K562 (cell line): Measurements from ENCODE around the gene DZIP3. TPM values are rescaled to one million over a fixed set of nuclear protein-coding genes. Genes with fewer than 3 reads are reported as not detected.

Experiments
- ATAC-seq: fragments of 200-7000 bp; cut with Tn5 transposase; 3 replicates; pipeline ENCODE4 v1.9.1; 2020; ENCODE audit warnings: moderate library complexity
- BruUV-seq: library from RNA; stranded (reverse); fragments of 400-500 nt; replicated peaks from 2 replicates; lab custom pipeline; 2021; lab: Mats Ljungman, UMichigan
- CTCF ChIA-PET: fragments of 300-600 bp; formaldehyde crosslinking; extraction: SDS; loops from one replicate; lab custom pipeline; 2021; ENCODE audit warnings: low intra/inter-chr PET ratio; lab: Yijun Ruan, JAX
- POLR2A ChIA-PET: fragments of 300-600, 350-650 bp; sonication (Branson Sonifier 250); formaldehyde crosslinking; extraction: SDS; loops from one replicate; lab custom pipeline; 2021; ENCODE audit warnings: antibody characterized with exemption, inconsistent platforms; lab: Yijun Ruan, JAX
- DNase-seq, 4 experiments: peaks; one replicate each; pipeline versions ENCODE4 v3.0.0 to v3.0.0-alpha.2; 2011 to 2018; ENCODE audit warnings: low spot score in 3 of 4, mixed read lengths in 3 of 4; ENCODE audit errors: extremely low read depth in 1 of 4
- FAIRE-seq: peaks from 2 replicates; lab custom pipeline; 2011; peaks lifted over from hg19 to GRCh38; lab: Jason Lieb, UNC
- H2AFZ ChIP-seq: 2 replicates; pipeline ENCODE4 v1.6.0; 2011; ENCODE audit warnings: low read depth, low read length, control low read depth, inconsistent platforms
- H3K27ac ChIP-seq: fragments of 200-600 bp; 3 replicates; pipeline ENCODE4 v1.8.0; 2011; ENCODE audit warnings: low read depth, mild to moderate bottlenecking, control low read depth, inconsistent platforms, low read length, moderate library complexity, mixed read lengths; ENCODE audit errors: extremely low read depth
- H3K27me3 ChIP-seq, 2 experiments: fragments of 300-600 bp in 1 of 2; 2 replicates in 1 of 2; 3 replicates in 1 of 2; pipeline versions ENCODE4 v1.6.0 to v1.8.0; 2011; ENCODE audit warnings: inconsistent platforms in 2 of 2, low read length in 2 of 2, mild to moderate bottlenecking in 1 of 2, mixed read lengths in 1 of 2, moderate library complexity in 1 of 2; ENCODE audit not compliant: control insufficient read depth in 2 of 2, insufficient read depth in 2 of 2
- H3K36me3 ChIP-seq: fragments of 300-600 bp; 3 replicates; pipeline ENCODE4 v1.8.0; 2011; ENCODE audit warnings: mild to moderate bottlenecking, low read length, inconsistent platforms; ENCODE audit not compliant: control insufficient read depth, insufficient read depth
- H3K4me1 ChIP-seq, 2 experiments: fragments of 200-600 bp in 1 of 2; replicated peaks in 1 of 2; 2 replicates in 1 of 2; 3 replicates in 1 of 2; pipeline versions ENCODE4 v1.5.1 to v1.8.0; 2011; ENCODE audit warnings: inconsistent platforms in 2 of 2, low read length in 2 of 2, mild to moderate bottlenecking in 1 of 2, mixed read lengths in 1 of 2, moderate library complexity in 1 of 2; ENCODE audit not compliant: control insufficient read depth in 2 of 2, insufficient read depth in 2 of 2
- H3K4me2 ChIP-seq: 2 replicates; pipeline ENCODE4 v1.6.1; 2011; ENCODE audit warnings: low read length, control low read depth, inconsistent platforms, mixed read lengths; ENCODE audit not compliant: insufficient read depth
- H3K4me3 ChIP-seq: fragments of 200-600 bp; sonication (generic), shearing (Covaris generic); 2 replicates; pipeline ENCODE4 v1.5.1; 2016; ENCODE audit warnings: control low read depth, inconsistent platforms
- H3K79me2 ChIP-seq: fragments of 200-600 bp; 3 replicates; pipeline ENCODE4 v1.8.0; 2011; ENCODE audit warnings: low read length, inconsistent platforms; ENCODE audit not compliant: control insufficient read depth, insufficient read depth
- H3K9ac ChIP-seq, 2 experiments: 2 replicates each; pipeline versions ENCODE4 v1.6.0 to v1.6.1; 2011; ENCODE audit warnings: low read depth in 2 of 2, low read length in 2 of 2, control low read depth in 1 of 2, inconsistent platforms in 1 of 2, mild to moderate bottlenecking in 1 of 2, mixed read lengths in 1 of 2; ENCODE audit not compliant: insufficient read depth in 1 of 2
- H3K9me1 ChIP-seq: one replicate; pipeline ENCODE4 v1.6.0; 2011; ENCODE audit warnings: inconsistent platforms, mild to moderate bottlenecking, low read length, moderate library complexity; ENCODE audit not compliant: control insufficient read depth, insufficient read depth
- H3K9me3 ChIP-seq: replicated peaks from 2 replicates; pipeline ENCODE4 v1.5.1; 2011; ENCODE audit warnings: low read depth, low read length, inconsistent platforms; ENCODE audit not compliant: control insufficient read depth, insufficient read depth
- H4K20me1 ChIP-seq: replicated peaks from 2 replicates; pipeline ENCODE4 v1.6.1; 2011; ENCODE audit warnings: low read length, inconsistent platforms, mixed read lengths; ENCODE audit not compliant: control insufficient read depth, insufficient read depth
- BRD9 ChIP-seq: fragments of 450-650 bp; IDR thresholded peaks from 2 replicates; pipeline ENCODE4 v1.6.1; 2018; ENCODE audit warnings: low read depth; ENCODE audit not compliant: partially characterized antibody
- CTBP1 ChIP-seq: fragments of 450-650 bp; IDR thresholded peaks from 2 replicates; pipeline ENCODE4 v1.6.1; 2016; ENCODE audit warnings: borderline replicate concordance
- DMBX1 ChIP-seq: fragments of 250-450 bp; sonication (Bioruptor Pico); IDR thresholded peaks from 2 replicates; pipeline ENCODE4 v1.8.0; 2022; ENCODE audit warnings: inconsistent platforms, mild to moderate bottlenecking, moderate library complexity, borderline replicate concordance
- ELF1 ChIP-seq: fragments of 200-800 bp; sonication (Bioruptor generic); IDR thresholded peaks from 2 replicates; pipeline ENCODE4 v1.6.1; 2016; ENCODE audit warnings: missing genetic modification characterization, missing compliant biosample characterization
- HNRNPL ChIP-seq: fragments of 200-400 bp; formaldehyde crosslinking; IDR thresholded peaks from 2 replicates; pipeline ENCODE4 v1.6.1; 2017; ENCODE audit warnings: low read depth, mild to moderate bottlenecking, low read length
- ID3 ChIP-seq, 2 experiments: fragments of 250-450 bp in 1 of 2; fragments of 450-650 bp in 1 of 2; sonication (Bioruptor Pico) in 1 of 2; IDR thresholded peaks; 2 replicates each; pipeline versions ENCODE4 v1.6.1 to v1.8.0; 2016 to 2021; ENCODE audit warnings: mild to moderate bottlenecking in 2 of 2, moderate library complexity in 2 of 2, missing compliant biosample characterization in 1 of 2, missing genetic modification characterization in 1 of 2
- MCM2 ChIP-seq: fragments of 450-650 bp; IDR thresholded peaks from 2 replicates; pipeline ENCODE4 v1.6.1; 2017; ENCODE audit warnings: low read depth, mild to moderate bottlenecking
- MTA1 ChIP-seq: fragments of 450-650 bp; IDR thresholded peaks from 2 replicates; pipeline ENCODE4 v1.6.1; 2017; ENCODE audit warnings: borderline replicate concordance
- NFYB ChIP-seq: IDR thresholded peaks from 2 replicates; pipeline ENCODE4 v1.6.1; 2011; ENCODE audit warnings: mild to moderate bottlenecking, moderate library complexity; ENCODE audit not compliant: insufficient read length; ENCODE audit errors: extremely low read depth
- PHF21A ChIP-seq: fragments of 450-650 bp; IDR thresholded peaks from 2 replicates; pipeline ENCODE4 v1.6.1; 2017; ENCODE audit warnings: low read depth, borderline replicate concordance
- TEAD2 ChIP-seq: fragments of 450-650 bp; IDR thresholded peaks from 2 replicates; pipeline ENCODE4 v1.6.1; 2016; ENCODE audit warnings: missing genetic modification characterization, control low read depth, missing compliant biosample characterization
- ZBTB7A ChIP-seq: IDR thresholded peaks from 2 replicates; pipeline ENCODE4 v1.6.1; 2011; ENCODE audit warnings: low read depth, mild to moderate bottlenecking, low read length, moderate library complexity, borderline replicate concordance; ENCODE audit not compliant: control insufficient read depth
- ZNF408 ChIP-seq: fragments of 250-450 bp; sonication (Bioruptor Pico); IDR thresholded peaks from 2 replicates; pipeline ENCODE4 v1.4.0; 2020; ENCODE audit warnings: low read depth, mild to moderate bottlenecking, moderate library complexity
- ZZZ3 ChIP-seq: fragments of 450-650 bp; IDR thresholded peaks from 2 replicates; pipeline ENCODE4 v1.6.1; 2016; ENCODE audit warnings: antibody characterized with exemption, mild to moderate bottlenecking, moderate library complexity
- WGBS: fragments of 100-300 bp; shearing (Covaris generic); methylation state at CpG from one replicate; pipeline ENCODE4 v1.1.6; 2016; ENCODE audit warnings: low coverage, mixed read lengths; ENCODE audit not compliant: insufficient coverage; ENCODE audit errors: missing lambda C conversion rate; 5-methylcytosine and 5-hydroxymethylcytosine counted together
- in situ Hi-C: fragments of 300-500 bp; cut with MboI; formaldehyde crosslinking; loops from 4 replicates; pipeline ENCODE4 v1.15.0; 2018; ENCODE audit warnings: inconsistent platforms, mixed read lengths
- intact Hi-C: fragments of 100-400 bp; cut with micrococcal nuclease; formaldehyde crosslinking; loops from 2 replicates; pipeline ENCODE4 v1.14.2; 2022
- polyA plus RNA-seq, 8 experiments: library from polyadenylated mRNA; depleted of rRNA in 4 of 8; stranded (reverse) in 5 of 8; unstranded in 3 of 8; fragments of >200 nt; fragmentation: Nextera tagmentation in 2 of 8; fragmentation: Illumina TruSeq in 1 of 8; extraction: Ambion mirVana in 2 of 8; extraction: Trizol in 1 of 8; gene quantifications; 2 replicates each; pipeline versions ENCODE4 v1.2.1 to v1.2.3, GENCODE V29; 2011 to 2014; ENCODE audit warnings: inconsistent platforms in 1 of 8, missing spikeins in 1 of 8
- total RNA-seq, 7 experiments: library from RNA; depleted of rRNA in 6 of 7; stranded (reverse); fragments of >200 nt in 6 of 7; fragmentation: Illumina TruSeq in 2 of 7; extraction: Trizol in 2 of 7; gene quantifications; 2 replicates each; pipeline versions ENCODE4 v1.2.1 to v1.2.3, GENCODE V29; 2011 to 2021; ENCODE audit warnings: low replicate concordance in 1 of 7

DZIP3 gene
- total and polyA plus RNA-seq, 9 of the 15 experiments (the other 6 are each of a cell fraction or from before 2014, with no cell fraction given), result 3.5 to 9.7 (median 5.7) TPM

GRCh38 chr3:108569336-108569735 lies 20.2 kb upstream of the DZIP3 start:
- Histone ChIP-seq H3K36me3 (peaks cover 67% of the 10 kb centered on the region; the same call in 2 of the 3 replicates), H3K4me2 (no peak overlapping the region), H3K79me2 (no peaks in the 10 kb centered on the region), H3K9me1 (no peaks in the 10 kb centered on the region), H3K9ac (no peak overlapping the region), H3K4me3 (no peak overlapping the region)
- in situ Hi-C loops, result no loop called here
- POLR2A ChIA-PET, result no interaction called here
- WGBS, result 98% methylated on average over 4 of the region's 4 CpGs
- CTCF ChIA-PET, result no interaction called here
- TF ChIP-seq MTA1 (no peak), PHF21A (no peak), NFYB (no peak), ZNF408 (CRISPR knock-in tag) (no peak), ZBTB7A (no peak), ELF1 (tag) (no peak), DMBX1 (CRISPR knock-in tag) (no peak), BRD9 (no peak), TEAD2 (tag) (no peak), ID3 (CRISPR knock-in tag; IDR thresholded peaks at IDR 0.05) (no peak), ID3 (tag; IDR thresholded peaks at IDR 0.05) (no peak), HNRNPL (no peak), MCM2 (no peak), ZZZ3 (no peak), CTBP1 (no peak)
- TF ChIP-seq, all 486 proteins: peak for 0
- Histone ChIP-seq H3K27ac (no peak overlapping the region), H3K9me3 (no peaks in the 10 kb centered on the region; the same call in 1 of the 2 replicates), H2AFZ (no peak overlapping the region), H3K27me3 (no peaks in the 10 kb centered on the region), H3K4me1 (no peaks in the 10 kb centered on the region), H4K20me1 (no peaks in the 10 kb centered on the region; the same call in 1 of the 2 replicates)
- ATAC-seq (no peak), FAIRE-seq (no peak), DNase-seq (no peak)
- intact Hi-C loops, result no loop called here
- no TSS peak for BruUV-seq
